ENCODE measurements around the gene UBE2Q2.

GRCh38 chr15:75868019-75868418, 24.8 kb downstream of the UBE2Q2 start:
- TF ChIP-seq CTCF (IDR thresholded peaks at IDR 0.05) (no peak), ZFX (IDR thresholded peaks at IDR 0.05; ENCODE audit: borderline replicate concordance) (no peak)

All from 22Rv1 (cell line).